SH-SY5Y (cell line): ENCODE measurements around the gene VTN.

ENCODE experiments used
- GATA2 ChIP-seq: IDR thresholded peaks from 2 replicates; pipeline ENCODE4 v1.6.1; 2011; ENCODE audit warnings: mild to moderate bottlenecking, low read depth, low read length
- GATA3 ChIP-seq: IDR thresholded peaks from 2 replicates; pipeline ENCODE4 v1.6.1; 2011; ENCODE audit warnings: low read depth, mild to moderate bottlenecking, low read length, moderate library complexity

GRCh38 chr17:28368915-28369683 lies 1.0 kb downstream of the VTN start:
- no peak for TF ChIP-seq GATA2
- no peak for TF ChIP-seq GATA3
